Panc1 (cell line): ENCODE results near the gene CNPY2. TPM values are rescaled to one million over a fixed set of nuclear protein-coding genes. Genes with fewer than 3 reads are reported as not detected.
A peak's percentile ranks its signal among the peaks of the same experiment; 100 is the strongest.

Experiments used
- ATAC-seq: fragments of 200-7000 bp; cut with Tn5 transposase; 2 replicates; pipeline ENCODE4 v1.9.1; 2020; ENCODE audit warnings: mild to moderate bottlenecking, moderate library complexity
- BruUV-seq: library from RNA; stranded (reverse); fragments of 400-500 nt; replicated peaks from 2 replicates; lab custom pipeline; 2021; lab: Mats Ljungman, UMichigan
- CTCF ChIA-PET: fragments of 300-600 bp; sonication (Branson Sonifier 250); formaldehyde crosslinking; loops from one replicate; lab custom pipeline; 2022; ENCODE audit warnings: antibody characterized with exemption; lab: Charles Lee
- POLR2A ChIA-PET: fragments of 300-600 bp; sonication (Branson Sonifier 250); formaldehyde crosslinking; loops from one replicate; lab custom pipeline; 2022; ENCODE audit warnings: antibody characterized with exemption; lab: Charles Lee
- DNase-seq: peaks from one replicate; pipeline ENCODE4 v3.0.0-alpha.2; 2010; ENCODE audit warnings: low read depth, low spot score
- H3K27ac ChIP-seq: 2 replicates; pipeline ENCODE4 v1.5.1; 2011; ENCODE audit warnings: mild to moderate bottlenecking, low read length, inconsistent platforms
- H3K27me3 ChIP-seq: fragments of 200-500 bp; sonication (Bioruptor generic); 2 replicates; pipeline ENCODE4 v1.6.0; 2014; ENCODE audit warnings: low read length, inconsistent platforms; ENCODE audit not compliant: control insufficient read depth, insufficient read depth
- H3K36me3 ChIP-seq: fragments of 200-500 bp; sonication (Bioruptor generic); 2 replicates; pipeline ENCODE4 v1.5.1; 2014; ENCODE audit warnings: inconsistent platforms, mild to moderate bottlenecking, low read length, moderate library complexity; ENCODE audit not compliant: control insufficient read depth, insufficient read depth
- H3K4me1 ChIP-seq: 2 replicates; pipeline ENCODE4 v1.5.1; 2011; ENCODE audit warnings: inconsistent platforms, mild to moderate bottlenecking, low read length, moderate library complexity; ENCODE audit not compliant: control insufficient read depth, insufficient read depth
- H3K4me3 ChIP-seq, 2 experiments: 2 replicates each; pipeline ENCODE4 v1.5.1; 2011 to 2012; ENCODE audit warnings: low read depth in 2 of 2, low read length in 2 of 2, mild to moderate bottlenecking in 2 of 2, inconsistent platforms in 1 of 2, moderate library complexity in 1 of 2
- H3K9me3 ChIP-seq: fragments of 200-500 bp; sonication (Bioruptor generic); 2 replicates; pipeline ENCODE4 v1.5.1; 2014; ENCODE audit warnings: low read depth, mild to moderate bottlenecking, inconsistent platforms, low read length, moderate library complexity; ENCODE audit not compliant: control insufficient read depth, insufficient read depth
- POLR2AphosphoS5 ChIP-seq: IDR thresholded peaks from 2 replicates; pipeline ENCODE4 v1.6.1; 2012; ENCODE audit warnings: mild to moderate bottlenecking, low read depth, low read length, moderate library complexity
- SIN3A ChIP-seq: IDR thresholded peaks from 2 replicates; pipeline ENCODE4 v1.6.1; 2012; ENCODE audit warnings: low read depth, mild to moderate bottlenecking, low read length, moderate library complexity, borderline replicate concordance; ENCODE audit not compliant: insufficient read depth
- TCF7L2 ChIP-seq: IDR thresholded peaks from 2 replicates; pipeline ENCODE4 v1.6.1; 2011; ENCODE audit warnings: mild to moderate bottlenecking, low read depth, low read length, inconsistent platforms
- in situ Hi-C: cut with HindIII; loops from 2 replicates; pipeline ENCODE4 v1.10.0; 2016; ENCODE audit warnings: low sequenced_read_pairs, low pct_unique_long_range_greater_than_20kb
- intact Hi-C: fragments of 100-400 bp; cut with micrococcal nuclease; formaldehyde crosslinking; loops from one replicate; pipeline ENCODE4 v1.10.0; 2022; ENCODE audit not compliant: unreplicated experiment
- total RNA-seq: library from RNA; stranded (reverse); gene quantifications from one replicate; pipeline ENCODE4 v1.2.1, GENCODE V29; 2021; ENCODE audit not compliant: unreplicated experiment
- TF ChIP-seq, protein P1 (sequence below), 2 experiments: IDR thresholded peaks; 2 replicates each; pipeline ENCODE4 v1.6.1; 2011 to 2012; ENCODE audit warnings: low read depth in 2 of 2, control low read depth in 1 of 2, low read length in 1 of 2, mild to moderate bottlenecking in 1 of 2, moderate library complexity in 1 of 2; ENCODE audit not compliant: insufficient read depth in 1 of 2
- TF ChIP-seq, protein P2 (sequence below): fragments of 450-650 bp; IDR thresholded peaks from 2 replicates; pipeline ENCODE4 v1.5.1; 2017; ENCODE audit warnings: mild to moderate bottlenecking

Gene CNPY2
- total RNA-seq, 1 experiment from 2014 or later: 115 TPM

DNA sequence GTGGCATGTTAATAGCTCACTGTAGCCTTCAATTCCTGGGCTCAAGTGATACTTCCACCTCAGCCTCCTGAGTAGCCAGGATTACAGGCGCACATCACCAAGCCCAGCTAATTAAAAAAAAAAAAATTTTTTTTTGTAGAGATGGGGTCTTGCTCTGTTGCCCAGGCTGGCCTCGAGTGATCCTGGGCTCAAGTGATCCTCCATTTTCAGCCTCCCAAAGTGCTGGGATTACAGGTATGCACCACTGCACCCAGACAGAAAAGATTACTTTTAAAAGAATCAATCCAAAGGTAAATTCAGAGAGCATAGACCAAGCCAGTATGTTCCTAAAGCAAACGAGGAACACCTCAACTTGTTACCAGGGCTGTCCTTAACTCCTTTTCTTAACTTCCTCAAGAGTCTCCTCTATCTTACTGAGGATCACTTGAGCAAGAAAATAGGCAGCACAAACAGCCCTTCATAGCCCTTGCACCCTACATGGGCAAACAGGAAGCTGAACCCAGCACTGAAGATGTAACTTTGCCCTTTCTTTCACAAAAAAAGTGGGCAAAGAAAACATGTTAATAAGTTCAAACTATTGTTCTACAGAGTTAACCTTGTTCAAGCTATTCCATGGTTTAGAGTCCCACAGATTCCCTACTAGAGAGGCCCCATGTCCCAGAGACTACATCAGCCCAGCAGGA is 26.9 kb downstream of the CNPY2 start:
- Histone ChIP-seq H3K27ac (no peak overlapping the region), H3K36me3 (peaks cover 11% of the 10 kb centered on the region), H3K4me1 (no peaks in the 10 kb centered on the region), H3K9me3 (no peaks in the 10 kb centered on the region), H3K4me3 (no peak overlapping the region), H3K27me3 (no peaks in the 10 kb centered on the region)
- no TSS peak for BruUV-seq
- in situ Hi-C loops (no loop called here), intact Hi-C loops (no loop called here)
- ATAC-seq (no peak), DNase-seq (no peak)
- ChIA-PET POLR2A (no interaction called here), CTCF (interaction anchor here (0.7 kb wide), 1 partner anchor 13 kb away, joined by 3 read pairs; no protein-coding TSS in a partner anchor)
- TF ChIP-seq TCF7L2 (no peak), POLR2AphosphoS5 (no peak), SIN3A (no peak)
- TF ChIP-seq, protein P1, sequence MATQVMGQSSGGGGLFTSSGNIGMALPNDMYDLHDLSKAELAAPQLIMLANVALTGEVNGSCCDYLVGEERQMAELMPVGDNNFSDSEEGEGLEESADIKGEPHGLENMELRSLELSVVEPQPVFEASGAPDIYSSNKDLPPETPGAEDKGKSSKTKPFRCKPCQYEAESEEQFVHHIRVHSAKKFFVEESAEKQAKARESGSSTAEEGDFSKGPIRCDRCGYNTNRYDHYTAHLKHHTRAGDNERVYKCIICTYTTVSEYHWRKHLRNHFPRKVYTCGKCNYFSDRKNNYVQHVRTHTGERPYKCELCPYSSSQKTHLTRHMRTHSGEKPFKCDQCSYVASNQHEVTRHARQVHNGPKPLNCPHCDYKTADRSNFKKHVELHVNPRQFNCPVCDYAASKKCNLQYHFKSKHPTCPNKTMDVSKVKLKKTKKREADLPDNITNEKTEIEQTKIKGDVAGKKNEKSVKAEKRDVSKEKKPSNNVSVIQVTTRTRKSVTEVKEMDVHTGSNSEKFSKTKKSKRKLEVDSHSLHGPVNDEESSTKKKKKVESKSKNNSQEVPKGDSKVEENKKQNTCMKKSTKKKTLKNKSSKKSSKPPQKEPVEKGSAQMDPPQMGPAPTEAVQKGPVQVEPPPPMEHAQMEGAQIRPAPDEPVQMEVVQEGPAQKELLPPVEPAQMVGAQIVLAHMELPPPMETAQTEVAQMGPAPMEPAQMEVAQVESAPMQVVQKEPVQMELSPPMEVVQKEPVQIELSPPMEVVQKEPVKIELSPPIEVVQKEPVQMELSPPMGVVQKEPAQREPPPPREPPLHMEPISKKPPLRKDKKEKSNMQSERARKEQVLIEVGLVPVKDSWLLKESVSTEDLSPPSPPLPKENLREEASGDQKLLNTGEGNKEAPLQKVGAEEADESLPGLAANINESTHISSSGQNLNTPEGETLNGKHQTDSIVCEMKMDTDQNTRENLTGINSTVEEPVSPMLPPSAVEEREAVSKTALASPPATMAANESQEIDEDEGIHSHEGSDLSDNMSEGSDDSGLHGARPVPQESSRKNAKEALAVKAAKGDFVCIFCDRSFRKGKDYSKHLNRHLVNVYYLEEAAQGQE (IDR thresholded peaks at IDR 0.05; ENCODE audit: insufficient read depth in 1 of 2, low read depth in 2 of 2, low read length in 1 of 2): no peak
- TF ChIP-seq, protein P2, sequence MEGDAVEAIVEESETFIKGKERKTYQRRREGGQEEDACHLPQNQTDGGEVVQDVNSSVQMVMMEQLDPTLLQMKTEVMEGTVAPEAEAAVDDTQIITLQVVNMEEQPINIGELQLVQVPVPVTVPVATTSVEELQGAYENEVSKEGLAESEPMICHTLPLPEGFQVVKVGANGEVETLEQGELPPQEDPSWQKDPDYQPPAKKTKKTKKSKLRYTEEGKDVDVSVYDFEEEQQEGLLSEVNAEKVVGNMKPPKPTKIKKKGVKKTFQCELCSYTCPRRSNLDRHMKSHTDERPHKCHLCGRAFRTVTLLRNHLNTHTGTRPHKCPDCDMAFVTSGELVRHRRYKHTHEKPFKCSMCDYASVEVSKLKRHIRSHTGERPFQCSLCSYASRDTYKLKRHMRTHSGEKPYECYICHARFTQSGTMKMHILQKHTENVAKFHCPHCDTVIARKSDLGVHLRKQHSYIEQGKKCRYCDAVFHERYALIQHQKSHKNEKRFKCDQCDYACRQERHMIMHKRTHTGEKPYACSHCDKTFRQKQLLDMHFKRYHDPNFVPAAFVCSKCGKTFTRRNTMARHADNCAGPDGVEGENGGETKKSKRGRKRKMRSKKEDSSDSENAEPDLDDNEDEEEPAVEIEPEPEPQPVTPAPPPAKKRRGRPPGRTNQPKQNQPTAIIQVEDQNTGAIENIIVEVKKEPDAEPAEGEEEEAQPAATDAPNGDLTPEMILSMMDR: no peak

DNA sequence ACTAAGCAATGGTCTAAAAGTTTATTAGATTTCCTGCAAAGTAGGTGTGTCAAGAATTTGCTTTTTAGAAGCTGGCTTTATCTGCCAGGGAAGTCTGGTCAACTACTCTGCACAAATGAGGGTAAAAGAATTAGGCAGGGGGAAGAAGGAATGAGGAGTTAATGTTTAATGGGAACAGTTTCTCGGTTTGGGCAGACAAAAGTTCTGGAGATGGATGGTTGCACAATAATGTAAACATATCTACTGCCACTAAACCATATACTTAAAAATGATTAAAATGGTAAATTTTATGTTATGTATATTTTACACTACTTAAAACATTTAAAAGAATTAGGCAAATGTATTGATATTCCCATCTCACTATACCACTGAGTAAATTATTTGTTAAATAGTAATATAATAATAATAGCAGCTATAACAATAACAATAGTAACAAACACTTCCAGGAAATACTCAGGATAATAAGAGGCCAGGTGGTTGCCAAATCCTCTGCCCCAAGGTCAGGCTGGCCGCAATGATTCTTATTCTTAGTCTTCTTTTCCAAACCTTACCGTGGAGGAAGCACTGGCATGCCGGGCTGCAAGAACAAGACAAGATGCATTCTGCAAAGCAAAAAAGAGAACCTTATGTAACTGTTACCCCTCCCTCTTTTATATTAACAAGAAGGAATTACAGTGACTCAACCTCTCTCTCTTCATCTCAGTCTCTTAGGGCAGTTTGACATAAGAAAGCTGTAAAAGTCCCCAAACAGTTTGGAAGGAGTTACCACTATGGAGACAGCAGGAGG is 29.6 kb downstream of the CNPY2 start:
- POLR2A ChIA-PET: no interaction called here

More for the DNA sequence above, 29.6 kb downstream of the CNPY2 start:
- H3K9me3 ChIP-seq: no peaks in the 10 kb centered on the region
- H3K27me3 ChIP-seq: no peaks in the 10 kb centered on the region
- peaks cover 21% of the 10 kb centered on the region for H3K36me3 ChIP-seq
- CTCF ChIA-PET: no interaction called here
- H3K4me3 ChIP-seq: no peak overlapping the region
- TSS peak; percentile 42 for BruUV-seq
- ATAC-seq: no peak
- intact Hi-C loops: no loop called here
- H3K27ac ChIP-seq: no peak overlapping the region
- TF ChIP-seq TCF7L2 (no peak), POLR2AphosphoS5 (no peak), SIN3A (no peak)
- TF ChIP-seq, protein P2: no peak
- TF ChIP-seq, protein P1 (IDR thresholded peaks at IDR 0.05; ENCODE audit: insufficient read depth in 1 of 2, low read depth in 2 of 2, low read length in 1 of 2): no peak
- no peaks in the 10 kb centered on the region for H3K4me1 ChIP-seq
- in situ Hi-C loops: no loop called here
- DNase-seq: no peak
